Epithelial cell of prostate (primary cell): ENCODE results near the gene GSN.
"Not testable (repeated sequence)": the region's sequence is repeated elsewhere in the genome, so short reads cannot be mapped to it uniquely, and the experiment has no call there.

Source experiments
- DNase-seq: peaks from one replicate; pipeline ENCODE4 v3.0.0-alpha.2; 2011; ENCODE audit warnings: low read depth, low spot score
- H3K27ac ChIP-seq: fragments of 450-650 bp; 2 replicates; pipeline ENCODE4 v1.5.1; 2017; ENCODE audit warnings: mild to moderate bottlenecking

Gene GSN

DNA sequence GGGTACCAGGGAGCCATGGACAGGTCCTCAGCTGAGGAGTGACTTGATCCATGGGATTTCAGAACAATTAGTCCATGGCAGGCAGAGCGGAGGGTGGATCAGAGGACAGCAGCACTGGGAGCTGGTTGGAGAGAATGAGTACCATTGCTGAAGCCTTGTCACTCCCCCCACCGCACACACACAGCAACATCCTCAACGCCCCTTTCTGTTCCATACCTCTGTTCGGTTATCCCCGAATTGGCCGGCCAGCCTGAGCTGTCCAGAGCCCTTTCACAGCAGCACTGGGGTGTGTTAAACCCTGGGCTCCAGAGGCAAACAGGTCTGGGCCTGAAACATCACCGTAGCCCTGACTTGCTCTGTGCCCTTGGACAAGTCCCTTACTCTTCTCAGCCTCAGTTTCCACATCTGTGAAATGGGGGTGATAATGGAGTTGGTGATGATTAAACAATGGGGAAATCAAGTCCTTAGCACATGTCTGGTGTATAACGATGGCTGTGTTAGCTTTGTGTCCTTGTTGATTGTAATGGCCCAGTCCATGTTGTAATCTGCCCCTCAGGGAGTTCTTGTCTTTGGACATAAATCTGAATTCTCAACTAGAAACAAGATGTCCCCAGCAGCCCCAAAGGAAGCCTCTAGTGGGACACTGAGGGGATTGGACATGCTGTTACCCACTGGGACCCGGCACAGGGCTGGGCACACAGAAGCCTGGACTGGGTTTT is 16.9 kb downstream of the GSN start:
- H3K27ac ChIP-seq, result peak overlapping the region; percentile 98
- DNase-seq, result no peak

DNA sequence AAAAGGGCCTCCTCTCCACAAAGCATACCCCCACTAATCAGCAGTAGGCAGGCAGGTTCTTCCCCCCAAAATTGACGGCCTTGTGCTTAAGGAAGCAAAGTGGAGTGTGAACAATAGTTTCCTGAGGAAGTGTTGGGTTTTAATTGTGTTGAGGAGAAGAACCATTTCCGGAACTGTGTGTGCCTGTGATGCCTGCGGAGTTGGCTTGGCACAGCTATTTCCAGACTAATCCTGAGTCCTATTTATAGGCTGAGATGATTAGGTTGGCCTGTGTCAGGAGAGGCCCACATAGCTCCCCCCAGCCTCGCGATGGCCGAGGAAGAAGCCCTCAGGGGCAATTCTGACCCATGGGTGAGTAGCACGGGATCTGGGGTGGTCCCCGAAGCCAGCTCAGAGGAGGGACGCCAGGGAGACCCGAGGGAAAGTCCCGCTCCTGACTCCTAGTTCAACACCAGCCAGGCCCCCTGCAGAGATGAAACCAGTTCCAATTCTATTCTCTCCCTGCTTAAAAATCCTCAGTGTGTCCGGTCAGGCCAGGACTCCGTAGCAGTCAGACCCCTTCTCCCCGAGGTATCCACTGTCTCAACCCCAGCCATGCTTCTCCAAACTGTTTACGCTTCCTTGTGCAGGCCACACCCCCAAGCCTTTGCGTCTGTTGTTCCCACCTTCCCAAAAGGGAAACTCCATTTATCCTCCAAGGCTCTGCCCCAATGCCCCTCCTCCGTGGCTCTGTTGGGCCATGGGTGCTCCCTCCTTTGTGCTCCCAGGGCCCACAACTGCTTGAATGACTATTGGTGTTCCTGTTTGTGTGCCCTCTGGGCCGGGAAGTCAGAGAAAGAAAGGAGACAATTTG is 18.1 kb downstream of the GSN start:
- peak overlapping the region; percentile 98 for H3K27ac ChIP-seq
- DNase-seq, result peak; percentile 64

DNA sequence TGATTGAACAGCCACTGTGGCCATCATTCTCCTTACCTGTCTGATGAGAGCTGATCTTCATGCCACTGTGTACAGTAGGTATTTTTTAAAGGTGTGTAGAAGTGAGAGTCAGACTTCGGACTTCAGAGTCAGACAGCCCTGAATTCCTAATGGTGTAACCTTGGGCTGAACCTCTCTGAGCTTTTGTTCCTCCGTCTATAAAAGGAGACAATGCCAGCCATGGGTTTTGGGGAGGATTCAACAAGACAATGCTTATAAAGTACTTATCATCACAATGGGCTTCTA is 18.7 kb downstream of the GSN start:
- no peak for DNase-seq
- H3K27ac ChIP-seq, result peak overlapping the region; percentile 98

DNA sequence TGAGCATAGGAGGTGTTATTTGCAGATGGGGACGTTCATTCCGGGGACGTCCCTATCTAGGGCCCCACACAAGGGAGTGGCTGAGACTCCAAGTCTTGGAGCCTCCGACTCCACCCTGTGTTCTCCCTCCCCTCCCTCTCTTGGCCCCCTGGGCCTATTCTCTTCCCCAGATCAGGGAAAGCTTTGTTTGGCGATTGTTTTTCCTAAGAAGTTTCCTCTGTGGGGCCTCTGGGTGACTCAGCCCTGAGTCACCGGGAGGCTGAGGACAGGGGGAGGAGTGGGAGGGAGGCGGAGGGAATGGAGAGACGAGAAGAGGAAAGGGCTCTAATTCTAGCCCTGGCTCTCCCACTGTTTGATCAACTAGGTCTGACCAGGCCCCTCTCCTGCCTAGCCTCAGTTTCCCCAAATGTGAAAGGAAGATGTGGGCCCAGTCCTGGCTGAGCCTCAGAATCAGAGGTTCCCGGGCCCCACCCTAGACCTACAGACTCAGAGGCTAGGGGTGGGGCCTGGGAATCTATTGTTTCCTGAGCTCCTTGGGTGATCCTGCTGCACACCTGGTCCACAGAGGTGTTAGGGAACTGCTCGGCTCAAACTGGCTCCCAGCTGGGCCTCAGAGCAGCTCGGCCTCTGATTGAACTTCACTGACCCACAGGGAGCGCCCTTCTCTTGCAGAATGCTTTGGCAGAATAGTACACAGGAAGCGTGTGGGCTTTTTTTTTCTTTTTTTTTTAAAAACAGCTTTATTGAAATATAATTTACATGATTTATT is 19.2 kb downstream of the GSN start:
- H3K27ac ChIP-seq, result peak overlapping the region; percentile 98
- peak; percentile 81 for DNase-seq

DNA sequence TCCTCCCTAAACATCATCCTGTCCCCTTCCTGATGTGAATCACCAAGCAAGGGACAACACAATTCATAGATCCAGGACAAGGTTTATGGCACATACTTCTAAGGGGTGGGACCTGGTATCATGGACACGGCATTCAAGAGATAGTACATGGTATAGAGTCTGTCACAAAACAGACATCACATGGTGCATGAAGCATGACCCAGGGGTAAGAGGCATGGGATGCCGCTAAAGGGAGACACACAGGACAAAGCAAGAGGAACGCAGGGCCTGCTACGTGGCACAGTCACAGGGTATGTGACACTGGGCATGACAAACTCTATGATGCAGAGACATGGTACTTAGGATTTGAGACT is 20.7 kb downstream of the GSN start:
- peak overlapping the region; percentile 98 for H3K27ac ChIP-seq
- DNase-seq, result no peak

DNA sequence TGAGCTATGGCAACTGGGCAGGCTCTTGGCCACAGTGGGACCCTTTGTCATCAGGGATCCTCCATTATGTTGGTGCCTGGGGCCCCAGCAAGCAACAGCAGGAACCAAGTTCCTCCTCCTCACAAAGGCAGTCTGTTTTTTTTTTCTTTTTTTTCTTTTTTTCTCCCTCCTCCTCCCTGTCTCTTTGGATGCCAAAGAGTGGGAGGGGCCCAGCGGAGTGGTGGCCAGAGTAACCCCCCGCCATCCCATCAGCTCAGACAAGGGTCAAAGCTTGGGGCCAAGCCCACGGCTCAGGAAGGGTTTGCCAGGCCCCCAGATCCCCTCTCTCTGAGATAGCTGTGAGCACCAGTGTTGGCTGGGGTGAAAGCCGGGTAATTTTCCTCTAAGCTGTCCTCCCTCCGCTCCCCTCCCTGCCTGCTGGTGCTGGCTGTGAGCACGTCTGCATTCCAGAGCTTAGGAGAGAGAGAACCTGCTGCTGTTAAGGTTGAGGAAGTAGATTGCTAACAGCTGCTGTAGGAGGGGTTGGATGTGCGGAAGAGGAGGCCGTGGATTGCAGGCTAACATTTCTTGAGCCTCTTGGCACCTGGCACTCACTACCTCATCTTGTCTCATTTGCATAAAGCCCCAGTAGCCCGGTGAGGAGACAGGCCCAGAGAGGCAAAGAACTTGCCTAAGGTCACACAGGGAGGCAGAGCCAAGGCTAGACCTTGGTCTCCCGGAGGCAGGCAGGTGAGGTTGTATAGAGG is 21.2 kb downstream of the GSN start:
- H3K27ac ChIP-seq, result peak overlapping the region; percentile 98
- peak; percentile 59 for DNase-seq

- no peak for DNase-seq
- H3K27ac ChIP-seq, result peak overlapping the region; percentile 98
Observed at GRCh38 chr9:121289772-121290370, 21.9 kb downstream of the GSN start.

DNA sequence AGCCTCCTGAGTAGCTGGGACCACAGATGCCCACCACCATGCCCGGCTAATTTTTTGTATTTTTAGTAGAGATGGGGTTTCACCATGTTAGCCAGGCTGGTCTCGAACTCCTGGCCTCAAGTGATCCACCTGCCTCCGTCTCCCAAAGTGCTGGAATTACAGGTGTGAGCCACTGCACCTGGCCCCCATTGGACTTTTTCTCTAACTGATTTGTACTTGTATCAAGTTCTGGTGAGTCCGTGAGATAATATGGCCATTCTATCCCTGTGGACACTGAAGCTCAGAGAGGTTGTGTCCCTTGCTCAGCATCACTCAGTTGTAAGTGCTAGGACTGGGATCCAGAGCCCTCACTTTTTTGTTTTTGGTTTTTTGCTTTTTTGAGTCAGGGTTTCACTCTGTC is 23.6 kb downstream of the GSN start:
- not testable (repeated sequence) for H3K27ac ChIP-seq, DNase-seq

DNA sequence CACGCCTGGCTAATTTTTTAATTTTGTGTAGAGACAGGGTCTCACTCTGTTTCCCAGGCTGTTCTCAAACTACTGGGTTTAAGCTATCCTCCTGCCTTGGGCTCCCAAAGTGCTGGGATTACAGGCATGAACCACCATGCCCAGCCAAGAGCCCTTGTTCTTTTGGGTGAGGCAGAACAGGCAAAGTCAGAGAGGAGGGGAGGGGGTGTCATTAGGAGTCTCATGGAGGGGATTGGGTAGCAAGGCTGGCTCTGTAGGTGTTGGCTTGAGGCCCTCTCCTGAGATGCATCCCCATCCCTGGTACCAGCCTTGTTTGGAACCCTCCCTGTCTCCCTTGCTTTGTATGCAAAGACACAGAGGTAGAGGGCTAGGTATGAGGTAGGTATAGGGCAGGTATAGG is 24.1 kb downstream of the GSN start:
- no peak for DNase-seq
- no peak overlapping the region for H3K27ac ChIP-seq

DNA sequence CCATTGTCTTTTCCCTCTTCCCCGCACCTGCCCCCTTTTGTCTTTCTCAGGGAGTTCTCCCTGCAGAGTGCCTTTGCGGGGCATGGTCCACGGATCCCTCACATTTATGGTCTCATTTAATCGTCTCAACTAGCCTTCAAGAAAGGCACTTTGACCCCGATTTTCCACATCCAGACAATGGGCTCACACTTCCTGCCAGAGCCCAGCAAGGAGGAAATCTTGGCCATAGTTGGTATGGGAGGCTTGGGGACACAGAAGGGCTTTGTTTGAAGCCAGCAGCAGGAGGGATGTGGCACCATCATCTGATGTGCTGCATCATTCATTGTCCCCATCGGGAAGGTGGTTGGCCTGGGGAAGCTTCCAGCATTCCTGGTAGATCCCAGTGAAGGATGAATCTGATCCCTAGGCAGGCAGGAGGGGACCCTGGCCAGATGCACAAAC is 24.9 kb downstream of the GSN start:
- no peak overlapping the region for H3K27ac ChIP-seq
- DNase-seq, result no peak

DNA sequence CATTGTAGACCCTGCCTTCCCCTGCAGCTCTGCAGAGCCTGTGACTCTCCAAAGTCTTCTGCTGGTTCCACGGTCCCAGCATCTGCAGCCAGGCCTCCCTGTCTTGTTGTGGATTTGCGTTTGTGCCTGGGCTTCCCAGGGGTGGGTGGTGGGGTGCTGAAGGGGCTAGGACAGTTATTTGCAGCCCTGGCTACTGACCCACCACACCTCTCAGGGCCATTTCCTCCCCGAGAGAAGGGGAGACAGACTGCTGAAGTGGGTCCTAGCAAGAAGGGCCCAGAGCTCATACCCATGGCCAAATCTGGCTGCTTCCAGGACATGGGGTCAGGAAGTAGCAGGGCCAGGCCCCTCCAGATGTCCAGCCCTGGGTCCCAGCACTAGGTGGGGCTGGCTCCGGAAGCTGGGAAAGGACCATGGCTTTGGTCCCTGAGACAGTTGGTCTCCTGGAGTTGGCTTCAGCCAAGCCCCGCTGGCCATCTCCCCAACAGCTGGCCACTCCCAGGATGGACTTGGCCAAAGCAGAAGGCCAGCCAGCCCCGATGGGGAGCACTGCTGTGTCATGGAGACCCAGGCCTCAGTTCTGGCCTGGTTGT is 26.3 kb downstream of the GSN start:
- H3K27ac ChIP-seq, result no peak overlapping the region
- no peak for DNase-seq

GRCh38 chr9:121294866-121295661 is 27.1 kb downstream of the GSN start:
- H3K27ac ChIP-seq, result no peak overlapping the region
- DNase-seq, result no peak

DNA sequence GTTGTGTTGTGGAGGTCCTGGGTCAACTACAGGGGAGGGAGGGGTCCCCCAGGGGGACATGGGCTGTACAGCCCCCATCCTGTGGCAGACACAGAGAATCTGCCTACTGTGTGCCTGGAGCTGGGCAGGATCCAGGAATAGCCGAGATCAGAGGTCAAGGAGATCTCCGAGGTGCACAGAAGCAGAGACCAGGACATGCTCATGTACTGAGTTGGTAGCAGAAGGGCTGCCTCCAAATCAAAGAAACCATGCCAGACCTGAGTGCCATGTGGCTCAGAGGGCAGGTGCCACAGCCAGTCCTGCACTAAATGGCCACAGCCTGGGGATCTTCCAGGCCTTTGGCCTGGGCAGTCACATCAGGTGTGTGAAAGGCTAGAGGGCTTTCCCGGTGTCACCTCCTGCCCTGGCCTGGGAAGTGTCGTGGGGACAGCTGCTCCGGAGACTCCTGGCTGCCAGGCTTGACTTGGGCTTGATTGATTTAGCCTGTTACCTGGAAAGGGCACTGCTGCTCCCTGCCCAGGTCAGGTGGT is 27.8 kb downstream of the GSN start:
- no peak for DNase-seq
- no peak overlapping the region for H3K27ac ChIP-seq

- no peak overlapping the region for H3K27ac ChIP-seq
- DNase-seq, result no peak
Observed at GRCh38 chr9:121296213-121297127, 28.5 kb downstream of the GSN start.

DNA sequence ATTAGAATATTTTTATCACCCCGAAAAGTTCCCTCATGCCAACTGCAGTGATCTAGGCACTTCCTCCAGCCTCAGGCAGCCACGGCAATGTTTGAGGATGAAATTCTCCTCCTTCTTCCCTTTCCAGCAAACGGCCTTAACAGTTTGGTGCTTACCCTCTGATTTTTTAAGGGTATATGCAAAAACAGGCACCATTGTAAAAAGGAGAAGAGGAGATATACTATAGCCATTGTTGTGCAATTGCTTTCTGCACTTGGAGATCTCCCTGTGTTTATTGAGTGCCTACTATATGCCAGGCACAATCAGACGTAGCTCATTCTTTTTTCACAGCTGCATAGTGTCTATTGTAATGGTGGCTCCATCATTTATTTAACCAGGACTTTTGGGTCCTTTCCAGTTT is 29.4 kb downstream of the GSN start:
- DNase-seq, result no peak
- H3K27ac ChIP-seq, result no peak overlapping the region

DNA sequence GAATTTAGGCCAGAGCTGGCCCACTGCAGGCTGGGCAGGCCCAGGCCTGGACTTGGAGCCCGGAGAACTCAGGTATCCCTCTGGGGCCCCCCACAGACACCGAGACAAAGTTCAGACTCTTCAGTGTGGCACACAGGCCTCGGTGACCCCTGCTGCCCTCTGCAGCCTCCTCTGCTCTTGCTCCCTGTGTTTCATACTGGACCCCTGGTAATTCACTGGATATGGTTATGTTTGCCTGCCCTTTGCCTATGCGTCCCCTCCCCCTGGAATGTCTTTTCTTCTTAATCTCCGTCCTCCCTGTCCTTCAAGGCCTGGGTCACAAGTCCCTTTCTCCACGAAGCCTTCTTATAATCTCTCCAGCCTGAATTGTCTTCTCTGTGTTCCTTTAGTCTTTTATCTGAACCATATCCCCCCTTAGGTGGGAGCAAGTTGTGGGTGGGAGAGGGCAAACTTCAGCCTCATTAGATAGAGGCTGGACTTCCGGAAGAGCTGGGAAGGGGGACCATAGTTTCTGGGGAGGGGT is 30.1 kb downstream of the GSN start:
- H3K27ac ChIP-seq, result peak overlapping the region; percentile 10
- DNase-seq, result no peak

GRCh38 chr9:121298689-121299466 is 30.9 kb downstream of the GSN start:
- DNase-seq, result no peak
- H3K27ac ChIP-seq, result peak overlapping the region; percentile 10
